Muscle layer of colon (tissue), 2 donors: Measurements from ENCODE around the gene BDP1.
A peak's percentile ranks its signal among the peaks of the same experiment; 100 is the strongest.
"Not testable (repeated sequence)": the region's sequence is repeated elsewhere in the genome, so short reads cannot be mapped to it uniquely, and the experiment has no call there.

Source experiments
- H3K27ac ChIP-seq: one replicate; pipeline ENCODE4 v1.7.0; 2013; ENCODE audit warnings: low read depth, mild to moderate bottlenecking, low read length, moderate library complexity
- H3K27me3 ChIP-seq, 2 donors: one replicate each; pipeline ENCODE4 v1.7.0; 2013; ENCODE audit warnings: low read length in 2 of 2, mild to moderate bottlenecking in 2 of 2; ENCODE audit not compliant: insufficient read depth in 2 of 2, control insufficient read depth in 1 of 2
- H3K36me3 ChIP-seq: one replicate; pipeline ENCODE4 v1.7.0; 2013; ENCODE audit warnings: mild to moderate bottlenecking, low read length; ENCODE audit not compliant: insufficient read depth
- H3K4me1 ChIP-seq: one replicate; pipeline ENCODE4 v1.7.0; 2013; ENCODE audit warnings: mild to moderate bottlenecking, low read length; ENCODE audit not compliant: insufficient read depth
- H3K4me3 ChIP-seq, 2 donors: one replicate each; pipeline ENCODE4 v1.7.0; 2013; ENCODE audit warnings: low read length in 2 of 2, low read depth in 1 of 2, mild to moderate bottlenecking in 1 of 2, moderate library complexity in 1 of 2
- H3K9ac ChIP-seq: one replicate; pipeline ENCODE4 v1.7.0; 2013; ENCODE audit warnings: low read length
- H3K9me3 ChIP-seq: one replicate; pipeline ENCODE4 v1.7.0; 2013; ENCODE audit warnings: mild to moderate bottlenecking, low read length
- donor health status: abdominal sarcoma.
- donor health status: Adenocarcinoma of cecum.

Gene BDP1

GRCh38 chr5:71455427-71456361 is at the start of gene BDP1:
Gene BDP1 (plus strand): TSS chr5:71455651. CDS start chr5:71455878, 227 bp downstream.
- Histone ChIP-seq H3K27me3 (no peaks in the 10 kb centered on the region), H3K27ac (peak within 1 kb of the TSS; percentile 67), H3K4me3 (peak within 1 kb of the TSS; percentile 56 to 97), H3K4me1 (peaks cover 14% of the 10 kb centered on the region), H3K36me3 (peaks cover 6% of the 10 kb centered on the region), H3K9me3 (no peaks in the 10 kb centered on the region), H3K9ac (peak within 1 kb of the TSS; percentile 92)

GRCh38 chr5:71410088-71410487 is 45.4 kb upstream of the BDP1 start:
- not testable (repeated sequence) for H3K27ac ChIP-seq, H3K9ac ChIP-seq, H3K27me3 ChIP-seq, H3K4me1 ChIP-seq, H3K4me3 ChIP-seq, H3K36me3 ChIP-seq, H3K9me3 ChIP-seq

GRCh38 chr5:71415626-71416025 is 39.8 kb upstream of the BDP1 start:
- H3K9me3 ChIP-seq, H3K4me3 ChIP-seq, H3K27me3 ChIP-seq, H3K4me1 ChIP-seq, H3K9ac ChIP-seq, H3K36me3 ChIP-seq, H3K27ac ChIP-seq: not testable (repeated sequence)

- not testable (repeated sequence) for H3K4me3 ChIP-seq, H3K9me3 ChIP-seq, H3K36me3 ChIP-seq, H3K4me1 ChIP-seq, H3K27me3 ChIP-seq, H3K27ac ChIP-seq, H3K9ac ChIP-seq
Observed at GRCh38 chr5:71418026-71418425, 37.4 kb upstream of the BDP1 start.

GRCh38 chr5:71421278-71421677 is 34.2 kb upstream of the BDP1 start:
- not testable (repeated sequence) for H3K36me3 ChIP-seq, H3K4me1 ChIP-seq, H3K27ac ChIP-seq, H3K4me3 ChIP-seq, H3K9me3 ChIP-seq, H3K9ac ChIP-seq, H3K27me3 ChIP-seq

GRCh38 chr5:71423896-71424295 is 31.6 kb upstream of the BDP1 start:
- H3K9ac ChIP-seq, H3K36me3 ChIP-seq, H3K4me3 ChIP-seq, H3K27ac ChIP-seq, H3K4me1 ChIP-seq, H3K9me3 ChIP-seq, H3K27me3 ChIP-seq: not testable (repeated sequence)

GRCh38 chr5:71426686-71427474 is 28.6 kb upstream of the BDP1 start:
- not testable (repeated sequence) for H3K36me3 ChIP-seq, H3K4me3 ChIP-seq, H3K9me3 ChIP-seq, H3K9ac ChIP-seq, H3K27ac ChIP-seq, H3K27me3 ChIP-seq, H3K4me1 ChIP-seq

GRCh38 chr5:71432410-71432809 is 23.0 kb upstream of the BDP1 start:
- H3K27ac ChIP-seq, H3K36me3 ChIP-seq, H3K4me1 ChIP-seq, H3K4me3 ChIP-seq, H3K27me3 ChIP-seq, H3K9me3 ChIP-seq, H3K9ac ChIP-seq: not testable (repeated sequence)

GRCh38 chr5:71434825-71435224 is 20.6 kb upstream of the BDP1 start:
- H3K4me3 ChIP-seq, H3K27ac ChIP-seq, H3K36me3 ChIP-seq, H3K9me3 ChIP-seq, H3K27me3 ChIP-seq, H3K4me1 ChIP-seq, H3K9ac ChIP-seq: not testable (repeated sequence)

GRCh38 chr5:71441564-71441963 is 13.9 kb upstream of the BDP1 start:
- H3K4me3 ChIP-seq, H3K27me3 ChIP-seq, H3K9ac ChIP-seq, H3K27ac ChIP-seq, H3K9me3 ChIP-seq, H3K36me3 ChIP-seq, H3K4me1 ChIP-seq: not testable (repeated sequence)

- H3K9me3 ChIP-seq, H3K27ac ChIP-seq, H3K4me3 ChIP-seq, H3K9ac ChIP-seq, H3K4me1 ChIP-seq, H3K27me3 ChIP-seq, H3K36me3 ChIP-seq: not testable (repeated sequence)
Observed at GRCh38 chr5:71443891-71444290, 11.6 kb upstream of the BDP1 start.

- not testable (repeated sequence) for H3K4me3 ChIP-seq, H3K4me1 ChIP-seq, H3K9me3 ChIP-seq, H3K27me3 ChIP-seq, H3K27ac ChIP-seq, H3K36me3 ChIP-seq, H3K9ac ChIP-seq
Observed at GRCh38 chr5:71445015-71445414, 10.4 kb upstream of the BDP1 start.
